ENCODE results near the gene RAD9A. TPM values are rescaled to one million over a fixed set of nuclear protein-coding genes. Genes with fewer than 3 reads are reported as not detected.

The RAD9A gene
- total and polyA plus RNA-seq, 9 of the 15 experiments (the other 6 are each of a cell fraction or from before 2014, with no cell fraction given): 1.4 to 41.2 (median 16.1) TPM

DNA sequence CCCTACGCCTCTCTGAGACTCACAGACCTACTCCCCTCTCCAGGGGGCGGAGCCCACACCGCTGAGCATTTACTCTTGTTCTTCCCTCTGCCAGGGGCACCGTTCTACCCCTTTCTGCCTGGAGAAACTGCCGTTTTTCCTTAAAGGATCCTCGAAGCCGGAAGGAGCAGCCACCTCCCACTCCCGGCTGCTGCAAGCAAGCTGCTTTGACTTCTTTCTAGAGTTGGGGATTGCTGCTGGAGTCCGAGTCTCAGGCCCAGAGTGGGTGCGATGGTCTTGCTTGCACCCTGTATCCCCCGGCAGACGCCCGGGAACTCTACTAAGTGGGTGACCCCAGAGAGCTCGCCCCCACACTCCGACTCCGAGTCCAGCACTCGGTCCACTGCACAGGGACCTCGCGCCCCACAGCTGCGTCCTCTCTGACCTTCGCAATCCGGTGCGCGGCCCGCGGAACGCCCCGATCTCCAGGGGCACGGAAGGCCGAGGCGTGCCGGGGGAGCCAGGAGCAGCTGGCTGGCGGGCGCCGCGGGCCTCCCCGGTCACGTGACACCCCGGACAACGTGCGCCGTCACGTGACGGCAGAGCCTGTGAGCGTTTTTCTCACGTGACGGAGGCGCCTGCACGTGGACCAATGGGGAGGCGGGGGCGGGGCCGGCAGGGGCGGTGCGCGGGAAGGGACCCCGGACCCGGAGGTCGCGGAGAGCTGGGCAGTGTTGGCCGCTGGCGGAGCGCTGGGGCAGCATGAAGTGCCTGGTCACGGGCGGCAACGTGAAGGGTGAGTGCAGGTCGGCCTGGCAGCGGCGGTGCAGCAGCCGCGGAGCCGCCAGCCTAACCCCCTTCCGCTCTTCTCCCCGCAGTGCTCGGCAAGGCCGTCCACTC, at the start of gene RAD9A (continued):
- peak; percentile 40 for TF ChIP-seq FIP1L1 (IDR thresholded peaks at IDR 0.05; ENCODE audit: low read depth, low read length, poor library complexity, severe bottlenecking)
- TF ChIP-seq, protein P1, sequence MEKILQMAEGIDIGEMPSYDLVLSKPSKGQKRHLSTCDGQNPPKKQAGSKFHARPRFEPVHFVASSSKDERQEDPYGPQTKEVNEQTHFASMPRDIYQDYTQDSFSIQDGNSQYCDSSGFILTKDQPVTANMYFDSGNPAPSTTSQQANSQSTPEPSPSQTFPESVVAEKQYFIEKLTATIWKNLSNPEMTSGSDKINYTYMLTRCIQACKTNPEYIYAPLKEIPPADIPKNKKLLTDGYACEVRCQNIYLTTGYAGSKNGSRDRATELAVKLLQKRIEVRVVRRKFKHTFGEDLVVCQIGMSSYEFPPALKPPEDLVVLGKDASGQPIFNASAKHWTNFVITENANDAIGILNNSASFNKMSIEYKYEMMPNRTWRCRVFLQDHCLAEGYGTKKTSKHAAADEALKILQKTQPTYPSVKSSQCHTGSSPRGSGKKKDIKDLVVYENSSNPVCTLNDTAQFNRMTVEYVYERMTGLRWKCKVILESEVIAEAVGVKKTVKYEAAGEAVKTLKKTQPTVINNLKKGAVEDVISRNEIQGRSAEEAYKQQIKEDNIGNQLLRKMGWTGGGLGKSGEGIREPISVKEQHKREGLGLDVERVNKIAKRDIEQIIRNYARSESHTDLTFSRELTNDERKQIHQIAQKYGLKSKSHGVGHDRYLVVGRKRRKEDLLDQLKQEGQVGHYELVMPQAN (IDR thresholded peaks at IDR 0.05; ENCODE audit: borderline replicate concordance): peak; percentile 98
- TF ChIP-seq NUFIP1 (IDR thresholded peaks at IDR 0.05; ENCODE audit: partially characterized antibody): no peak
- TF ChIP-seq FOXA3 (CRISPR knock-in tag; conservative IDR thresholded peaks at IDR 0.05 in 1 of 2, IDR thresholded peaks at IDR 0.05 in 1 of 2): peak in 1 of 2 experiments; percentile 85; a peak in 1 of 4 replicates
- peak; percentile 12; the same call in 1 of the 2 replicates for TF ChIP-seq MYNN (IDR thresholded peaks at IDR 0.05)
- no peak for TF ChIP-seq MYNN (CRISPR knock-in tag; IDR thresholded peaks at IDR 0.05)
- TF ChIP-seq, protein P2, sequence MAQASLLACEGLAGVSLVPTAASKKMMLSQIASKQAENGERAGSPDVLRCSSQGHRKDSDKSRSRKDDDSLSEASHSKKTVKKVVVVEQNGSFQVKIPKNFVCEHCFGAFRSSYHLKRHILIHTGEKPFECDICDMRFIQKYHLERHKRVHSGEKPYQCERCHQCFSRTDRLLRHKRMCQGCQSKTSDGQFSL (CRISPR knock-in tag; IDR thresholded peaks at IDR 0.05): peak; percentile 55; the same call in 1 of the 2 replicates
- TF ChIP-seq, protein P2 (tag; IDR thresholded peaks at IDR 0.05): no peak
- TF ChIP-seq, protein P3, sequence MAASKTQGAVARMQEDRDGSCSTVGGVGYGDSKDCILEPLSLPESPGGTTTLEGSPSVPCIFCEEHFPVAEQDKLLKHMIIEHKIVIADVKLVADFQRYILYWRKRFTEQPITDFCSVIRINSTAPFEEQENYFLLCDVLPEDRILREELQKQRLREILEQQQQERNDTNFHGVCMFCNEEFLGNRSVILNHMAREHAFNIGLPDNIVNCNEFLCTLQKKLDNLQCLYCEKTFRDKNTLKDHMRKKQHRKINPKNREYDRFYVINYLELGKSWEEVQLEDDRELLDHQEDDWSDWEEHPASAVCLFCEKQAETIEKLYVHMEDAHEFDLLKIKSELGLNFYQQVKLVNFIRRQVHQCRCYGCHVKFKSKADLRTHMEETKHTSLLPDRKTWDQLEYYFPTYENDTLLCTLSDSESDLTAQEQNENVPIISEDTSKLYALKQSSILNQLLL (CRISPR knock-in tag; IDR thresholded peaks at IDR 0.05; ENCODE audit: borderline replicate concordance): no peak
- peak; percentile 40; the same call in 1 of the 2 replicates for TF ChIP-seq ZNF589 (CRISPR knock-in tag; IDR thresholded peaks at IDR 0.05; ENCODE audit: low read depth)
- TF ChIP-seq ESRRB (CRISPR knock-in tag; IDR thresholded peaks at IDR 0.05; ENCODE audit: borderline replicate concordance): no peak
- no peak for TF ChIP-seq SMARCE1 (IDR thresholded peaks at IDR 0.05)
- TF ChIP-seq, protein P4, sequence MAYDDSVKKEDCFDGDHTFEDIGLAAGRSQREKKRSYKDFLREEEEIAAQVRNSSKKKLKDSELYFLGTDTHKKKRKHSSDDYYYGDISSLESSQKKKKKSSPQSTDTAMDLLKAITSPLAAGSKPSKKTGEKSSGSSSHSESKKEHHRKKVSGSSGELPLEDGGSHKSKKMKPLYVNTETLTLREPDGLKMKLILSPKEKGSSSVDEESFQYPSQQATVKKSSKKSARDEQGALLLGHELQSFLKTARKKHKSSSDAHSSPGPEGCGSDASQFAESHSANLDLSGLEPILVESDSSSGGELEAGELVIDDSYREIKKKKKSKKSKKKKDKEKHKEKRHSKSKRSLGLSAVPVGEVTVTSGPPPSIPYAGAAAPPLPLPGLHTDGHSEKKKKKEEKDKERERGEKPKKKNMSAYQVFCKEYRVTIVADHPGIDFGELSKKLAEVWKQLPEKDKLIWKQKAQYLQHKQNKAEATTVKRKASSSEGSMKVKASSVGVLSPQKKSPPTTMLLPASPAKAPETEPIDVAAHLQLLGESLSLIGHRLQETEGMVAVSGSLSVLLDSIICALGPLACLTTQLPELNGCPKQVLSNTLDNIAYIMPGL (CRISPR knock-in tag; IDR thresholded peaks at IDR 0.05): no peak; the same call in 1 of the 2 replicates
- TF ChIP-seq, protein P5, sequence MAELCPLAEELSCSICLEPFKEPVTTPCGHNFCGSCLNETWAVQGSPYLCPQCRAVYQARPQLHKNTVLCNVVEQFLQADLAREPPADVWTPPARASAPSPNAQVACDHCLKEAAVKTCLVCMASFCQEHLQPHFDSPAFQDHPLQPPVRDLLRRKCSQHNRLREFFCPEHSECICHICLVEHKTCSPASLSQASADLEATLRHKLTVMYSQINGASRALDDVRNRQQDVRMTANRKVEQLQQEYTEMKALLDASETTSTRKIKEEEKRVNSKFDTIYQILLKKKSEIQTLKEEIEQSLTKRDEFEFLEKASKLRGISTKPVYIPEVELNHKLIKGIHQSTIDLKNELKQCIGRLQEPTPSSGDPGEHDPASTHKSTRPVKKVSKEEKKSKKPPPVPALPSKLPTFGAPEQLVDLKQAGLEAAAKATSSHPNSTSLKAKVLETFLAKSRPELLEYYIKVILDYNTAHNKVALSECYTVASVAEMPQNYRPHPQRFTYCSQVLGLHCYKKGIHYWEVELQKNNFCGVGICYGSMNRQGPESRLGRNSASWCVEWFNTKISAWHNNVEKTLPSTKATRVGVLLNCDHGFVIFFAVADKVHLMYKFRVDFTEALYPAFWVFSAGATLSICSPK (IDR thresholded peaks at IDR 0.05; ENCODE audit: borderline replicate concordance): no peak
- TF ChIP-seq ZNF232 (CRISPR knock-in tag; IDR thresholded peaks at IDR 0.05): peak; percentile 77
- TF ChIP-seq SOX6 (IDR thresholded peaks at IDR 0.05): peak; percentile 40; the same call in 1 of the 2 replicates
- TF ChIP-seq RBM34 (IDR thresholded peaks at IDR 0.05; ENCODE audit: borderline replicate concordance, insufficient read depth, low read length): no peak
- no peak for TF ChIP-seq SMAD2 (IDR thresholded peaks at IDR 0.05; ENCODE audit: low read depth, low read length)
